GM19099 (cell line): ENCODE data around the gene BAIAP2L1.
A peak's percentile ranks its signal among the peaks of the same experiment; 100 is the strongest.

ENCODE experiments used
- POLR2A ChIP-seq: IDR thresholded peaks from 3 replicates; pipeline ENCODE4 v1.6.1; 2011; ENCODE audit warnings: low read depth; ENCODE audit not compliant: insufficient read length; ENCODE audit errors: extremely low read depth

BAIAP2L1 gene

DNA sequence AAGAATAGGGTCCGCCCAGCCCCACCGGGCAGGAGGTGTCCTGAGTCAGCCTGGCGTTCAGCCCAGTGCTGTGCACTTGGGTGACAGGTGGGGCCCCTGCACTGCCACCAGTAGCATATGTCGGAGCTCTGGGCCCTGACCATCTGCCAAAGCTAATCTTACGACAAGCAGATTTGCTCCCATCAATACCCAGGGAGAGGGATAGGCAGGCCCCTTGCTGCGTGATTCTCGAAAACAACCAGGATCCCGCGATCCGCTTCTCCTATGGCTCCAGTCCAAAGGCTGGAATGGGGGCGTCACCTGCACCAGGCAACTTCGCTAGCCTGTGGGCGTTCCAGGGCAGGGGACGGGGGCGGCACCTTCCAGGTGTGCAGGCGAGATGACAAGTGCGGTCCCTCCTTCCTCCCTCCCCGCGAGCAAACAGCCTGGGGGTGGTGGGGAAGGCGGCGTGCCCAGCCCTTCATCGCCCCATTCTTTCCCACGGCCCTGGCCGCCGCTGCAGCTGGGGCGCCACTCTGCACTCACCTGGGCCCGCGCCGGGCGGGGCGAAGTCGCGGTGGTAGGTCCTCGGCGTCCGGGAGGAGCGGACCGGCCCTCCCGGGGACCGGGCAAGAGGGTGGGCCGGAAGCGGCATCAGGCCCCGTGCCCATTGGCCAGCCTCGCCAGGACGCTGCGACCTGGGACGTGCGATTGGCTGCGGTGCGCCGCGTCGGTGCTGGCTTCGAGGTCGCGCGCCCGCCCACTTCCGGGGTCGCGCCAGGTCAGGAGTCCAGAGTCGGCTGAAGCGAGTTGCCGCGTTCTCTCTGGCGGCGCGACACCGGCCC lies 149.1 kb downstream of the BAIAP2L1 start, which contains the start of gene TECPR1:
Gene TECPR1, minus strand, starts transcription at position 632 of the 824 bp plus-strand sequence. CDS start 6,086 bp downstream, outside the sequence.
- TF ChIP-seq POLR2A: peak; percentile 67

DNA sequence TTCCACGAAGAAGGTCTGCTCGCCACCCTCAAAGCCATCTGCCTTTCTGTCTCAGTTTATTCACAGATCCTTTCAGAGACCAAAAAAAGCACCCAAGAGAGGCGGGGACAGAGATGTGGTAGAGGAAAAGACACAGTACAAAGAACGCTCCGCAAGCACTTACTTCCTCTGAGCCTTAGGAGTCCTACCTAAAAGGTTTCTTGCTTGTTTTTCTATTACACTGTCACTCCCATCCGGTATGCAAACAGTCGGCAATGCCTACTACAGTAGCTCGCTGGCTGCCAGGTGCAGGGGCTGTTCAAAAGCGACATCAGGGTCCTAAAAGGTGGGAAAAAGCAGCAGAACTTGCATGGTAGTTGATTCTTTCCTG lies 149.7 kb downstream of the BAIAP2L1 start:
- TF ChIP-seq POLR2A: peak; percentile 2

DNA sequence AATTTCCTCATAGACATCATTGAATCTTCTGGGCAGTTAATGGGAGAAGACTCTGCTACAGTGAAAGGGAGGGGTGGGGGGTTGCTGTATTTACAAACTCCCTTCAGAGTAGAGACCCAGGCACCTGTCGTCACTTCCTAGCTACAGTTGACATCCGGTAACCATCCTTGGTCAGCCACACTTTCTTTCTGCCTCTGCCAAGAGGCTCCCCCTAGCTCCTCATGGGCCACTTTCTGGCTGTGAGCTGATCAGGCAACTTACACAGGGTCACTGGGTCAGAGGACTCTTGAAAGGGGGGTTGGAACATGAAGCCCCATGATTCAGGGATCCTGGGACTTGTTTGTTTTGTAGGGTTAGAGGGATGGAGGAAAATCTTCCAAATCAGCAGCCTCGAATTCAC lies 150.1 kb downstream of the BAIAP2L1 start:
- peak; percentile 37 for TF ChIP-seq POLR2A

DNA sequence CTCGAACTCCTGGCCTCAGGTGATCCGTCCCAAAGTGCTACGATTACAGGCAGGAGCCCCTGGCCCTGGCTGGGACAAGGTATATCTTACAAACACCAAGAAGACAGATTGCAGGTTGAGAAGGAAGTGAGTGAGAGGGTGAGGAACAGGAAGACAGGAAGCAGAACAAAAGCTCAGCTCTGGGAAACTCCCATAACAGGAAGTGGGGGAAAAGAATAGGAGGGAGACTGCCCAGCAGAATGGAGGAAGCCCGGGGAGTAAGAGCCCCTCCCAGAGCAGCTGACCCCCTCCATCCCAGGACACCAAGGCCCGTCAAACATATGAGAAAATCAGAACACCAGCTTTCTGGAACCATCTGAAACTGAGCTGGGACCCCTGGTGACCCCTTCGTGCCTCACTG lies 151.8 kb downstream of the BAIAP2L1 start:
- TF ChIP-seq POLR2A: no peak

DNA sequence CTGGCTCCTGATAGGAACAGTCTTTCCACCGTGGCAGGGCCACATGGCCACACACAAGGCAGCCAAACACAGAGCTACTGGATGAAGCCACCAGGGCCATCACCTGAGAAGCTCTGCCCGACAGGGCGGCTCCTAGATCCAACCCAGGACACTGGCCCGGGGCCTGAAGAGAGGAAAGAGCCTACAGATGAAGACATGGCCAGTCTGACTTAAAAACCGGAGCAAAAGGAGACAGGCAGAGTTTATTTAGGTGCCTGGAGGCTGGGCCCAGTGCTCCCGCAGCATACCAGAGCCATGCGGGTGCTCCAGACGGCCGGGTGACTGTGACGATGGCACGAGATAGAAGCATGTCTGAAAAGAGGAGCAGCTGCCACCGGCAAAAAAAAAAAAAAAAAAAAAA lies 152.7 kb downstream of the BAIAP2L1 start:
- no peak for TF ChIP-seq POLR2A

DNA sequence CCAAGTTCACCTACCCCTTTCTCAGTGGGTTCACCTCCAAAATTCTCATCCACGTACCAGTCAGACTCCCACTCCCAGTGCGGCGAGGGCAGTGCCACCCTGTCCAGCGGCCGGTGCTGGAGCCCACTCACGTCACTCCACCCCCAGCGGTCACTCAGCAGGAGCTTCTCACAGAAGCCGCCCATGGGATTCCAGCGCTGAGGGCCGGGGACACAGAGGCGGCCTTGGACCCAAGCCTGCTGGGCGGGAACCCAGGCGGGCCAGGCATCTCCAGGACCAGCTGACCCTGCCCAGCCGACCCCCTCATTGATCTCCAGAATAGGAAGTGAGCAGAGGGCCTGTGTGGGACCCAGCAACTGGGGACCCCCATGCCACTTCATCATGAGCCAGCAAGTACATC lies 156.0 kb downstream of the BAIAP2L1 start:
- TF ChIP-seq POLR2A: no peak

DNA sequence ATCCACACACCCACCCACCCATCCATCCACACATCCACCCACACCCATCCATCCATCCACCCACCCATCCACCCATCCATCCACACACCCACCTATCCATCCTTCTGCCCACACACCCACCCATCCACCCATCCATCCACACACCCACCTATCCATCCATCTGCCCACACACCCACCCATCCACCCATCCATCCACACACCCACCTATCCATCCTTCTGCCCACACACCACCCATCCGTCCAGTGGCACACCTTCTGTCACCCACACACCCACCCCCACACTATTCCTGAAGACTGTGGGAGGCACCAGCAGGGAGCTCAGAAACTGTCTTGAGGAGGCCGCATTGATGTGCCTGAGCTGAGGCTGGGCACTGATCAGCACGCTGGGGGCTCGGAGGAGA lies 158.0 kb downstream of the BAIAP2L1 start:
- no peak for TF ChIP-seq POLR2A

DNA sequence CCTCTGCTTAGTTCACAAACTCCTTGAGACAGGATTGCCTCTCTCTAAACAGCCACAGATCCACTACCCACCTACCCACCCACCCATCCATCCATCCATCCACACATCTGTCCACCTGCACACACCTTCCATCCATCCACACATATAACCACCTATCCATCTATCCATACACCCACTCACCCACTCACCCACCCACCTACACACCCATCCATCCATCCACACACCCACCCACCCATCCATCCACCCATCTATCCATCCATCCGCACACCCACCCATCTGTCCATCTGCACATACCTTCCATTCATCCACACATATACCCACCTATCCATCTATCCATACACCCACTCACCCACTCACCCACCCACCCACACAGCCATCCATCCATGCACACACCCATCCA lies 158.5 kb downstream of the BAIAP2L1 start:
- TF ChIP-seq POLR2A: no peak

DNA sequence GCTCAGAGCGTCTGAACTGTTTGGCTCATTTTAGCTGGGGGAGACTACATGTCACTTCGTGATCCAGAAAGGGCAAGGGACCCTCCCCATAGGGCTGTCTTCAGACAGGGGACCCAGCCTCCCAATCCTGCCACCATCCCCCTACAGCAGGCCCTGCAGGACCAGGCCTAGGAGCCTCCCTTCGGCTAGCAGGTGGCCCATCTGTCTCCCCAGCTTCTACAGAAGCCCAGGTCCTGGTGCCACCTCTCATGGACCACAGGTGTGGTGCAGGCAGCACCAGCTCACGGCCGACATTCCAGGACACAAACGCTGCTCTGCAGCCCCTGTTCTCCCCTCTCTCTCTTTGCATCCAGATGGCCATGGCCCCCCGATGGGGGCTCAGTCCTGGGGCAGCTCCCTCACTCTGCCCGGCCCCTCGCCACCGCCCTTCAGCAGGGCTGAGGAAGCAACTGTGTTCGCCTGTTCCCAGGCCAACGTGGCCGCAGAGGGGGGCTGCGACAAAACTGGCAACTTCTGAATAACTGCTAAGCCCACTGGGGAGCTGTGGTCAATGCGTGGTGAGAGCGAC lies 159.1 kb downstream of the BAIAP2L1 start:
- no peak for TF ChIP-seq POLR2A
